ENCODE measurements around the gene DUSP23. TPM values are rescaled to one million over a fixed set of nuclear protein-coding genes. Genes with fewer than 3 reads are reported as not detected.
A peak's percentile ranks its signal among the peaks of the same experiment; 100 is the strongest.

The DUSP23 gene
- total RNA-seq, 4 donors from 2014 or later: 93.1 to 108 (median 98.6) TPM

DNA sequence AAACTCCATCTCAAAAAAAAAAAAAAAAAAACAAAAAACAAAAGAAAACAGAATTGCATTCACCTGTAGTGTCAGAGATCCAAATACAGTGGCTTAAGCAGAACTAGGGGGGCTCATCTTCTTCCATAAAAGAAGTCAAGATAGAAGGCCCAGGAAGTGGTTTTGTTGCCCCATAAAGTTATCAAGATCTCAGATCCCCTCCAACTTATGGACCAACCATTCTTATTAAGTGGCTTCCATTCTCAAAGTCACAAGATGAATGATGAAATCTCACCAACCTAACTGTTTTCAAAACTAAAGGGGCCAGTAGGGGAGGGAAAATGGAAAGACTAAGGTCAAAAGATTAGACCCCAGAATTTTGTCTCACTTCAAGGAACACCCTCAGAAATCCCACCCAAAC, 30.1 kb upstream of the DUSP23 start:
- TF ChIP-seq, protein P1, sequence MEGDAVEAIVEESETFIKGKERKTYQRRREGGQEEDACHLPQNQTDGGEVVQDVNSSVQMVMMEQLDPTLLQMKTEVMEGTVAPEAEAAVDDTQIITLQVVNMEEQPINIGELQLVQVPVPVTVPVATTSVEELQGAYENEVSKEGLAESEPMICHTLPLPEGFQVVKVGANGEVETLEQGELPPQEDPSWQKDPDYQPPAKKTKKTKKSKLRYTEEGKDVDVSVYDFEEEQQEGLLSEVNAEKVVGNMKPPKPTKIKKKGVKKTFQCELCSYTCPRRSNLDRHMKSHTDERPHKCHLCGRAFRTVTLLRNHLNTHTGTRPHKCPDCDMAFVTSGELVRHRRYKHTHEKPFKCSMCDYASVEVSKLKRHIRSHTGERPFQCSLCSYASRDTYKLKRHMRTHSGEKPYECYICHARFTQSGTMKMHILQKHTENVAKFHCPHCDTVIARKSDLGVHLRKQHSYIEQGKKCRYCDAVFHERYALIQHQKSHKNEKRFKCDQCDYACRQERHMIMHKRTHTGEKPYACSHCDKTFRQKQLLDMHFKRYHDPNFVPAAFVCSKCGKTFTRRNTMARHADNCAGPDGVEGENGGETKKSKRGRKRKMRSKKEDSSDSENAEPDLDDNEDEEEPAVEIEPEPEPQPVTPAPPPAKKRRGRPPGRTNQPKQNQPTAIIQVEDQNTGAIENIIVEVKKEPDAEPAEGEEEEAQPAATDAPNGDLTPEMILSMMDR (IDR thresholded peaks at IDR 0.05): no peak
- no peak for ATAC-seq (ENCODE audit: low FRiP score)
- DNase-seq (ENCODE audit: low spot score): no peak

DNA sequence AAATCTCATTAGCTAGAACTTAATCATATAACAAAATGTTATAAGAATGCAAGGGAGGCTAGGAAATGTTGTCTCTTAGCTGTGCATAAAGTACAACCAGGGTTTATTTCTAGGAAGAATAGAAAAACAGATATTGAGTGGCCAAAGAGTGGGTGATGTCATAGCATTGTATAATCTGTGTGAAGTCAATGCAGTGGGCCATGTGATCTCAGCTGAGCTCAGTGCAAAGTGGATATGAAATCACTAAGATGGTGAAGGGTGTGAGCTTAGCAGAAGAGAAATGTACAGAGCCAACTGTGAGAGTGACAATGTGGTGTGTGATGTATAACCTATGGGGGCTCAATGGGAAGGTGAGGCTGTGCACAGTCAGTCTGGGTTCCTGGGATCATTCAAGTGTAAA, 29.7 kb upstream of the DUSP23 start:
- TF ChIP-seq, protein P1 (IDR thresholded peaks at IDR 0.05): no peak
- ATAC-seq (ENCODE audit: low FRiP score) (no peak), DNase-seq (ENCODE audit: low spot score) (no peak)

DNA sequence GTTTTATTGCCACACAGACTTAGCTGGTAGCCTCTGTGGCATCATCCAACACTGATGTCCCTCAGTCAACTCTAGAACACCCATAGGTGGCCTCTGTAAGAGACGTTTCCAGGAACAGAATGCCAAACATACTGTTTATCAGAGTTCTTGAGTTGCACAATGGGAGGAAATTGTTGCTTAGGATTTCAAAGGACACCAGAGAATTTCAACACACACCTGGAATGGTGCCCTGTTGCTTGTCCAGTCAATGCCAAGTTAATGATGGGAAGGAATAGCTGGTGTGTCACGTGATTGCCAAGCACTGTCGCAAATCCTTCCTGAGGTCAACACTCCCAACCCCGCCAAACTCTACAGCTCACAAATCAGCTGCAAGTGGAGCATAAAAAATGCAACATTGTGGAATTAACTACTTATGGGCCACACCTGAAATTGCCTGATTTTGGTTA, 28.6 kb upstream of the DUSP23 start:
- ATAC-seq (ENCODE audit: low FRiP score) (peak; percentile 88), DNase-seq (ENCODE audit: low spot score) (peak; percentile 75)
- TF ChIP-seq, protein P1 (IDR thresholded peaks at IDR 0.05): no peak

DNA sequence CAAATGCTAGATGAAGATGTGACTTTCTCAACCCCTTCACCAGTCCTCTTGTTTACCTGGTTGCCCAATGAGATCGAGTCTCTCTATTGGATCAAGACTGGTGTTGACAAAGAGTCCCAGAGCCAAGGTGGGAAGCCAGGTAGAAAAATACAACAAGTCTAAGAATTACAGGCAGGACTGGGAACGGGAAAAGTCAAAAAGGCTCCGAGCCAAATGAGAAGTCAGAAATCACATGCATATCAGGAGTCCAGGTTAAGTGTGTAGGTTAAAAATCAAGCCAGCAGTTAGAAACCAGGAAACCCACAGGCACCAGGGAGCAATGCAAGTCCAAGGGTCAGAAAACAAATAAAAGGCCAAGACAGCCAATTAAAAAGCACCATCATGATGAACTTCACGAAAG, 27.4 kb upstream of the DUSP23 start:
- DNase-seq (ENCODE audit: low spot score) (no peak), ATAC-seq (ENCODE audit: low FRiP score) (no peak)
- TF ChIP-seq, protein P1 (IDR thresholded peaks at IDR 0.05): no peak

DNA sequence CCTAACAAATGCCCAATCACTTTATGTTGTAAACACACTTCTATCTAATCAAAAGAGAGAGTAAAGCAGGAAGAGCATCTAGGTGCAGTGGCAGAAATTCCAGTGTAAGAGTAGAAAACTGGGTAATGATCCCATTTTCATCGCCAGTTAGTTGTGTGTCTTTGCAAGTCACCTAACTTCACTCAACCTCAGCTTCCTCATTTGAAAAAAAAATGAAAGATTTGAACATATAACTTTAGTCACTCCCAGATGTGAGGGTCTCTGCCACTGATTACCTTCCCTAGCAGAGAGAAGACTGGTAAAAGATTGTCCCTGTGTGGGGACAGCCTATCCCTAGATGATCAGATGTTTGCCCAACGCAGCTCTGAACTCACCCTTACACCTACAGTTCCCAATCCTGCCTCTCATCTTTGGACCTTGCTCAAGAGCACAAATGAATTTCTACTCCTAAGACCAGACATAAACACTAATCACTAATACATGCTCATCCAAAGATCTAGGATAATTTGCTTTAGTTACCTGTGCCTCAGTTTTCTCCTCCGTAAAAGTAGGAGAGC, 25.2 kb upstream of the DUSP23 start:
- DNase-seq (ENCODE audit: low spot score) (no peak), ATAC-seq (ENCODE audit: low FRiP score) (no peak)
- TF ChIP-seq, protein P1 (IDR thresholded peaks at IDR 0.05): no peak

DNA sequence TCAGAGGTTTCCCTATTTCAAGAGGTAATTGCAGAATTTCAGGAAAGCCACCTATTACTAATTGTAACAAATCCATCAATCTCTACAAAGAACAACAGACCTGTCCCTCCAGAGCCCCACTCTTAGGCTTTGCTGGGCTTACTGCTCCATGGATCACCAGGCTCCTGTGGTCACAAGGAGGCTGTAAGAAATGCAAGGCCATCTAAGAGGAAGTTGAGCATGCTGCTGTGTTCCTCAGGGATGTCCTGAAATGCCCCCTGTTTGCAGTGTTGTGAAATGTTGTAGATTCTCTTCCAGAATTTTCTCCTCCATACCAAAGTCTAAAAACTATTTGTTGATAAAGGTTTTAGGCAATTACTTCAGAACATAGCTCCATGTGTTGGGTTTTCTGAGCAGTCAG, 24.4 kb upstream of the DUSP23 start:
- ATAC-seq (ENCODE audit: low FRiP score) (peak; percentile 34), DNase-seq (ENCODE audit: low spot score) (no peak)

DNA sequence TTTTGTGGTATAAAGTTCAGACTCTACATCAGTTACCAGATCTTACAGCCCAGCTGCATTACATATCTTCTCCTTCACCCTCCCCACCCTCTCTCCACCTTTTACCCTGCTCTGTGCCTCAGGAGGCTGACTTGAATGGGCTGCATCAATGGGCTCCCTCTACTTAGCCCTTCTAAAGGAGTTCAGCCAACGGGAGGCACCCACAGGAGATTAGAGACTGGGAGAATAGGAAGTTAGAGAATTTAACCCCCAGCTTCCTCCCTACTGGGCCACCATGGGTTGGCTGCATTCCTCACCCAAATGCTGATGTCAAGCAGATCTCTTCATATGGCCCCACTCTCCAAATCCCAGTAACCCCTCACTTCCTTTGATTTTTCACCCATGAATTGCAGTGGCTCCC, 17.1 kb upstream of the DUSP23 start:
- no peak for DNase-seq (ENCODE audit: low spot score)
- TF ChIP-seq, protein P1 (IDR thresholded peaks at IDR 0.05): no peak
- ATAC-seq (ENCODE audit: low FRiP score): no peak

More for the DNA sequence above, 24.4 kb upstream of the DUSP23 start:
- TF ChIP-seq, protein P1 (IDR thresholded peaks at IDR 0.05): no peak

Measured in omental fat pad (tissue), 4 donors.